Central memory CD4-positive, alpha-beta T cell (primary cell): ENCODE results near the gene ACOXL.

Experiments
- DNase-seq: peaks from one replicate; pipeline ENCODE4 v3.0.0; 2022

Gene ACOXL

DNA sequence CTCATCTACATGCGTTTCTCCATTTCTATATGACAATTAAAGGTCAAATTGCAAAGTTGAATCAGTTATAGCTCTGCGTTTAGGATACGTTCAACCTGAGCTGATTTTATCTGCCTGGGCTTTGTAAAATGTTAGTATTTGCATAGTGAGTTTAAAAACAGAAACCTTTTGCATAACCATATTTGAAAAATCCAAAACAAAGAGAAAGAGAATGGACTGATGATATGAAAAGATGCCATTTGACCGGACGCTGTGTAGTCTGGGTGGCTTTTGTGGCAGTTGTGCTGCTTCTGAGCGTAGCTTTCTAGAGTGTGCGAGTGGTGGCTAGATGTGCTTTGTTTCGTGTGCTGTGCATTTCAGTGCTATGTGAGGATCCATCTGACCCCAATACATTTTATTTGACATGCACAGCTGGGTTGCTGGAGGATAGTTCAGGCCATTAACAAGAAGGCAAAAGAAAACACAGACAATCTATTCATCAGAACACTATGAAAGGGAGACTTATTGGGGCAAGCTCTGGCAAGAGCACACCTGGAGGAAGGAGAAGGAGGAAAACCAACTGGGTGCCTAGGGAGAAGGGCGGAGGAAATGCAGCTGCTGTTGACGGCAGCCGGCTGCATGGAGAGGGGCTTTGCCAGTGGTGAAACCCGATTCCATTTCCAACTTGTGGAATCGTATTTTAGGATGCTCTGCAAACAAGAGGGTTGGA is 126.8 kb downstream of the ACOXL start:
- no peak for DNase-seq

DNA sequence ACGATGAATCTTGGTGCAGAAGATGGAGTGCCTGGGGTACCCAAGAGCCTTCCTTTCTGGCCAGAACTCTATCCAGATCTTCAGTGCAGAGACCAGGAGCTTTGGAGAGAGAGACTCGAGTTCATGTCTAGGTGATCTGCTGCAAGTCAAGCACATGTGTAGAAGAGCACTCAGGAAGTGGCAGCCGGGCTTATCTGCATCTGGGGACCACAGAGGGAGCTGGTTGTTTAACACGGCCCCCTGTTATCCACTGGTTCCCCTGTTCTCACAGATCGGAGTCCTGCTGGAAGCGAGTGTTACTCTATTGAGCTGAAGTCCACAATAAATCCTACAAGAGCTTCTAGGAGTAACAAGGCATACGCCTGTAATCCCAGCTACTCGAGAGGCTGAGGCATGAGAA is 128.3 kb downstream of the ACOXL start:
- no peak for DNase-seq

DNA sequence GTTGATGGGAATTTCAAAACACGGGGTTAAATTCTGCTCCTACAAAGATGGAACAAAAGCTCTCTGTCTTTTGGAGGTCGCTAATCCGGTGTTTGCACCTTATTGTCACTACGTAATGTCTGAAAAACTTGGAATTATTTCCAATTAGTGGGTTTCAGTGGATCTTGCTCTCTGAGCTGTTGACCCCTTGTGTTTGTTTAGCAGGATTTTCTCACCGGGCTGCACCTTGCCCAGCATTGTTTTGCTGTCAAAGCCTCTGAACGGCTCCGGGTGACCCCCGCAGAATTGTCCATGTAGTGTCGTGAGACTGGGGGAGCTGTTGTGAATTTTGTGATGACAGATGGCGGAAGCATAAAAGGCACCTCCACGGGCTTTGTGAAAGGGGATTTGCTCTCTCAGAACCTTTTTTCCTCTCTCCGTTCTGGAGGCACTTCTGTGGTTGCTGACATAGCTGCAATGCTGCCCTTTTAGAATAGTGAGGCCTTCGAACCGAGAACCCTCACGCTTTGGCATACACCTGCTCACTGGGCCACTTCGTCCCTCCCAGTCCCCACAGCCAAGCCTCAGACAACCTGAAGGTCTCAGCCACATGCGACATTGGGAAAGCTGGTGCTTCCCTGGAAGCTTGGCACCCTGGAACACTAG is 129.4 kb downstream of the ACOXL start:
- no peak for DNase-seq

DNA sequence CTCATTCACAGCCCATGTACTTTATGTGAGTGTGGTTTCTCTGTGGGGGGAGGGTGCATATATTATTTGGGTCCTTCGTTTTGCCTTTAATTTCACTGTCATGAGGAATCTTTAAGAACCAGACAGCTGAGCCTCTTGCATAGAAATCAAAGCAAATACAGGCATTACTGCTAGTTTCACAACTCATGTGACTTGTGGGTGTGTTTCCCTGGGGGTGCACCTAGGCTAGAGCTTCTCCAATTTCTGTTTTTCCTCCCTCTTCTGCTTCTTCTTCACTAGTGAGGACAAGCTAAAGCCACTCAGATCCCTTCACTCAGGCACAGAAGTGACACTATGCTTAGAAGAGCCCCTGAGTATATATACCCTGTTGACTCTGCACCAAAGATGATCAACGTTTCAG is 131.4 kb downstream of the ACOXL start:
- DNase-seq: no peak

DNA sequence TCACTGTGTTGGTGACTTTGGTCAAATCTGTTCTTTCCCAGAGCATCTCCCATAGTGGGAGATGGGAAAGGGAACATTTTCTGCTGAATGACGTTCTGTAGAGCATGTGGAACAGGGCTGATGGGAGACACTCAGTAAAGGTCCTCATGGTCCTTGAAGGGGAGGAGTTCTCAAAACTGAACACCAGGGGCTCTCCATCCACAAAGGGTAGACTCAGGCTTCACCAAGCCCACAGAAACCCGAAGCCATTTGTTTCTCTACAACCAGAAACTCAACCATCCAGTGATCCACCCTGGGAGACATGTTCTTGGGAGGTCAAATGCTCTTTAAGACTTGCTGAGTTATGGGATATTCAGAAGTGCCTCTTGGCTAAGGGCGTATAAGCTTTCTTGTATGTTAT is 131.8 kb downstream of the ACOXL start:
- no peak for DNase-seq

DNA sequence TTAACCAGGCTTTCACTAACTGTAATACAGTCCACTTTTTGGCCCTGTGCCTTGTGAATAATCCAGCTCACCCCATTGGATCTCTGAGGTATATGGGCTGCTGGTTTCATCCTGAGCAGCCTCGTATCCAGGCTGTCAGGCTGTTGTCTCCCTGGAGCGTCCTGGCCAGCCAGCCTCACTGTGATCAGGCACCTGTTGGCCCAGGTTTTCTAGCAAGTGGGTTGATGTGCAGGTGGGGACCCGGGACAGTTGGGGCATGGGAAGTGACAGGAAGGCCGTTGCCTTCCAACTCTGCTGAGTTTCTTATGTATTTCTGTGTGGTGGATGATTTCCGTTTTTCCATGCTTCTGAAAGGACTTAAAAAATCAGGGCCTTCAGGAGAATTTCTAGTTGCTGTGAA is 132.4 kb downstream of the ACOXL start:
- DNase-seq: no peak

DNA sequence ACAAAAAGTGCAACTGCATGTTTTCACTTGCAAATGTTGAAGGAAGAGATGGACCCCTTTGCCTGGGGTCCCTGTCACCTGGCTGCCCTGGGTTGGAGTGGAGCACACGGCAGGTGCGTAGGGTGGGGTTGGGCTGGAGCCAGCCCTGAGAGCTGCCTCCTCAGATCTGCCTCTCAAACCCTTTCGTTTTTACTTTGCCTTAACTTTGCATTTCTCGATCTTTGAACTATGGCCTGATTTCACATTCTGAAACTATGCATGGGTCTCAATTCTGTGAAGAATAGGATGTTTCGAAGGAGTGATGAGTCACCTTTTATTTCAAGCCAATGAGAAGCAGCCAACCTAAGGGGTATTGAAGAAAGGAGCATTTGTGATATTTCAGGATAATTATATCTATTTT is 132.8 kb downstream of the ACOXL start:
- no peak for DNase-seq

DNA sequence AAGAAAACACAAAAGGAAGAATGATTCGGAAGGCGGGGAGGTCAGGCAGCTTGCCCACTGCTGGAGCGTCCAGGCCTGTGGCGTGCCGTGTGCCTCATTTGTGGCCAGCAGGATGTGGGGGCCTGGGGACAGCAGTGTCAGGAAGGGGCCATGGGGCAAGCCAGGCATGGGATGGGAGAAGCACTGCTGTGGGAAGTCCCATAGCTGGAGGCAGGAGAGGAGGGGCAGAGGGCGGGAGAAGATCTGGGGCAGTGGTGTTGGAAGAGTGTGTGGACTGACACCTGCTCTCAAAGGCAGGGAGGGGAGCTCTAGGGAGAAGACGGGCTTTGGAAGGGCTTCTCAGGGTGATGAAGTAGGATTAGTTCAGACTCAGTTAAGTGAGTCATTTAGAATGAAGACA is 133.7 kb downstream of the ACOXL start:
- DNase-seq: no peak

DNA sequence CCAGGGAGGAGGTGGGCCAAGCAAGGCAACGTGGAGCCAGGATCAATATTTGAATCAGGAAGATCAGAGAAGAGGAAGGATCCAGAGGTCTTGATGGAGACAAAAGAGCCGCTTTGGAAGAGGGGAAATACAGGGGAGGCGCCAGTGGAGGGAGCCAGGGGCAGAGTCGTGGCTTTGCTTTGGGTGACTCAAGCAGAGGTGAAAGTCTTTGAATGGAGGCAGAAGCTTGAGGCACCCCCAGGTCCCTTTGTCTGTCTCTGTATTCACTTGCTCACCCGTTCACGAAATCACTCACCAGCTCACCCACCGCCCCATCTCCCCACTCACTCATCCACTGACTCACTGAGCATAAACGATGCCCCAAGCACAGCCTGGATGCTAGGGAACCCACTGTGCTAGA is 134.1 kb downstream of the ACOXL start:
- DNase-seq: no peak

DNA sequence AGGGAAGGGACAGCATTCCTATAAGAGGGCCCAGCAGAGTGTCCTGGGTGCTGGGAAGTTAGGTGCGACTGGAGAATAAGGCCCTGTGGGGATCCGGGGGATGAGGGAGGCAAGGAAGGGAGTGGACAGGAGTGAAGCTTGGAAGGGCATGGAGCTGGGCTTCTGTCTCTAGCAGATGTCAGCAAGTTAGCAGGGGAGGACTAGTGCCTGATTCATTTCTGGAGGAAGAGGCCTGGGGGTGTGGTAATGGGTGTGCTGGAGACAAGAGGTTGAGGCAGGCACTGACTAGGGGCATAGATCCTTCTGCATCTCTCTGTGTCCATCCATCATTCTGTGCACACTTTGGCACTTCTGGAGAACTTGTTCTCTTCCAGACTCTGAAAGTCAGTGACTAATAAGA is 134.7 kb downstream of the ACOXL start:
- no peak for DNase-seq

DNA sequence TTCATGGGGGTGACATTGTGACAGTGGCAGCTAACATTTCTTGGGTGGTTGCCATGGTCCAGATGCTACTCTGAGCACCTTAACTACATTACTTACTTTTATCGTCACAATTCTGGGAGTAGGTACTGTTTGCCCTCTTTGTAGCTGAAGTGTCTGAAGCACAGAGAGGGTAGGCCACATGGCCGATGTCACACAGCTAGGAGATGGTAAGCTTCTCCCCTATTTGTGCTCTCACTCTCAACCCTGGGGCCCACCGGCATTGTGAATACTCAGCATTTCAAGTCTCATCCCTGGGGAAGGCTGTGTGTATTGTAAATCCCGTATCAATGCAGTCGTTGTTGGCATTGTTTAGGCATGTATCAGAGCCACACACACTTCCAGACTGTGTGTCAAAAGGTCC is 136.6 kb downstream of the ACOXL start:
- no peak for DNase-seq

DNA sequence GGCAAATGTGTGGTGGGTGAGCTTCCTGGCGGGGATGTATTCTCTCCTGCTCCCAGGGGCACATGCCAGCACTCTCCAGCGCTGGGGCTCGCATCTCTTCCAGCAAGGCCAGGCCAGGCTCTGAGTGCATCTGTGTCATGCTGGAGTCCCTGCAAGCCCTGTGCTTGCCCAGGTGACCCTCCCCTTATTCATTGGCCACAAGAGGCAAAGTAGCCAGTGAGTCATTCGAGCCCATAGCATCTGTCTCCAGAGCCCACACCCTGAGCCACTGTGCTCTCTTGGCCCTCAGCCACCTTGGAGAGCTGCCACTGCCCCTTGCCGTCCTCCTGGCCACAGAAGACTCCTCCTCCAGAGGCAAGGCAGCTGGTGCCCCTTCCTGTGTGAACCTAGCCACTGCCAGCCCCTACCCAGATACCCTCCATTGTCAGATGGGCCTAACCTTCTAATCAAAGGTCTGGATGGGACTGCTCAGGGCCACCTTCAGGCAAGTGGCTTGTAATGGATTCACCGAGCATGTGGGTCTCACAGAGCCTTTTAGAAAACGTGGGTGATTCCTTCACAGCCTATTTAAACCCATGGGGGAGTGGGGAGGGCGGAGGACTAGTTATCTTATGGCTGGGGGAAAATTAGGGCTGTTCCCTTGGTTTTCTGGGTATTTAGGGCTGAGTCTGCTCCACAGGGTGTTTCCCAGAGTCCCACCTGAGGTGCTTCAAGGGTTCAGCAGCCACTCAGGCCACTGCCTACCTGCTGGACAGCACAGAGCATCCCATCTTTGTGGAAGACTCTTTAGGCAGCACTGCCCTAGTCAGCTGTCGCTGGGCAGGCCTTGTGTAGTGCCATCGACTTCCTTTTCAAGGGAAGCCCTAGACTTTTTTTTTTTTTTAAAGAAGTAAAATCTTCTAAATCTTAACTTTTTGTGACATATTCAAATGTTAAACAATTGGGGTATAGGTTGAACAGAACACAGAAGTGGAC is 137.4 kb downstream of the ACOXL start:
- DNase-seq: no peak

DNA sequence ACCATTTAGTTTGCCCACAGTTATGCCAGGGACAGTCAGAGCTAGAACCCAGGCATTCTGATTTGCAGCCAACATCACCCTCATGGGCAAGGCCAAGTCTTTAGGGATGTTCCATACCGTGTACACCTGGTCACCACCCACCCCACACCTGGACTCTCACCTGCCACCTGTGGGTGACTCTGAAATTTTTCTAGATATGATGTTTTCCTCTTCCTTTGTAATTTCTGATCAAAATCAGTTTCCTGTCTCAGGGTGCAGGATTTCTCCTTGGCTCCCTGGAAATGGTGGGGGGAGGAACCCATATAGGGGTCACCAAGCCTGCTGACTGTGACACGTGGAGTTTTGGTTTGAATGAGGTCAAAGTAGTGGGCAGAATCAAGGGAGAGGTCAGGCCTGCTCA is 138.2 kb downstream of the ACOXL start:
- DNase-seq: no peak

DNA sequence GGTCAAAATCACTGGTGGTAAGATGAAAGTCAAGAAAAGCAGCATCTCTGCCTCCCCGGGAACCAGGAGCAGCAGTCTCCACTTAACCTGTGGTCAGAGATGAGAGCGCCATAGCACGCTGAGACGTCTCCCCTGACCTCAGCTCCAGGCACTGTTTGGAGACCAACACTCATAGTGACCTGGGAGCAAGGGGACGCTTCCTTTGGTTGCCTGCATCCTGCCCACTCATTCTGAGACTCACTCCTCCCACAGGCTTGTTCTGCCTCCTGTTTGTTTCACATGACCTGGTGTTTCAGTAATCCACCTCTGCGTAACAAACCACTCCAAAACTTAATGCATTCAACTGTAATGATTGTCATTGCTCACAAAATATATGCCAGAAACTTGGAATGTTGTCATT is 139.3 kb downstream of the ACOXL start:
- no peak for DNase-seq

DNA sequence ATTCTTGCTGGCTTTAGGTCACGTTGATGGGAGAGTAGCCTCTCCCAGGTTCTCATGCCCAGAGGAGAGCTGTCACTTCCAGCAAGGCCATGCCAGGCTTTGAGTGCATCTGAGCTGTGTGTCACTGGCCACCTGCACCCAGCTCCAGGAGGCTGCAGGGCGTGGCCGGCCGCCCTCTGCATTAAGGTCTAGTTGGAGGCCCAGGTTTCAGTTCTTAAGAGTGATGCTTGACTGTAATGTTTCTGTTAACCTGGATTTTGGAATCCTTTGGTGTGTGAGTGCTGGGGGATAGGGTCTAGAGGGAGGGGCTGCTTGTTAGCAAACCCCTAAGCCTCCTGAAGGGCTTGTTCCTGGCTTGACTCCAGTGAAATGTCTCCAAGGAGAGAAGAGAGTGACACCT is 140.1 kb downstream of the ACOXL start:
- DNase-seq: no peak

DNA sequence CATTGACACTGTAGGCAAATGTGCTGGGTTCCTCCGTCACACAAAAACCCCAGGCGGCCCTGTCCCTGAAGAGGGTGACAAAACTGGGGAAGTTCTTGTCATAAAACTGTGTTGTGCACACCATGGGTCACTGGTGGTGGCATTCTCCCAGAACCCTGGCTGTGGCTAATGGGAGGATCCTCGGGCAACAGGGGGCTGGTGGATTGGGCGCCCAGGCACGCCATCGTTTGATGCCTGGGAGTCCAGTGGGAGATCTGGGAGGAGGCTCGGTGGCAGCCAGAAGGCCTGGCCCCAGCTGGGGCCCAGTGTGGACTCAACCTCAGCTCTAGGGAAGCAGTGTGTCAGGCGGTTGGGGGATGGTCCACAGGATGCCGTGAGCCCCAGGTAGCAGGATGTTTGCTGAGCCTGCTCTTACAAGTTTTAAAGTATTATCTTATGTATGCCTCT is 140.7 kb downstream of the ACOXL start:
- DNase-seq: no peak

DNA sequence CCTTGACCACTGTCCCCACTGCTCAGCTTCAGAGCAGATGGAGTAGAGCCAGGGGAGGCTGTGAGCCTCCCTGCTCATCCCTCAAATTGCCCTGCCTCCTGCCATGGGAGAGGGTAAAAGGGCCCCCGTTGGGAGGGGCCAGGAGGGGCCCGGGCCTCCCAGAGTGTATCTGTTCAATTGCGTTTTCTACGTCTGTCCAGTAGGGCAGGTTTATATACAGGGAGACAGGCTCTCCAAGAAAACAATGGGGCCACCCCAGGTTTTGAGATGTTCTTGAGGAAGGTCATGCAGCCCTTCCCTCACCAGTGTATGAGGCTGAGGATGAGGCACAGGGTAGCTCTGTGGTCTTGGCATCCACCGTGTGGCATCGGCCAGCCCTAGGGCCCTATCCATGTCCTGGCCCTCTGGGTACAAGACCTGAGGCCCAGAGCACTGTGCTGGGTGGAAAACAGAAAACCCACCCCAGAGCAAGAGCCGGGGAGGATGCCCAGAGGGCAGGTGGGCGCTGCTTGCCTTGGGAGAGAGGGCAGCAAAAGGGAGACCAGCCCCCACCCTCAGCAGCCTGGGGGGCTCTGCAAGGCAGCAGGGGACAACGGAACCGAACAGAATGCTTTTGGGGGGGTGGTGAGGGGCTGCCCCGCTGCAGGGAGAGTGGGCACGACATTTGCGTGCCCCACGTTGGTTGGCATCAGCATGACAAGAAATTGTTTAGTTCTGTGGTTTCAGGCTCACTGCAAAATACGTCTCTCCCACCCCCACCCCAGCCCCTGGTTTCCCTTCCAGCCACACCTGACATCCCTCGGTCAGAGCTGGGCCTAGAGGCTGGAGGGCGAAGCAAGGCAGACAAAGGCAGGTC is 141.5 kb downstream of the ACOXL start:
- no peak for DNase-seq

DNA sequence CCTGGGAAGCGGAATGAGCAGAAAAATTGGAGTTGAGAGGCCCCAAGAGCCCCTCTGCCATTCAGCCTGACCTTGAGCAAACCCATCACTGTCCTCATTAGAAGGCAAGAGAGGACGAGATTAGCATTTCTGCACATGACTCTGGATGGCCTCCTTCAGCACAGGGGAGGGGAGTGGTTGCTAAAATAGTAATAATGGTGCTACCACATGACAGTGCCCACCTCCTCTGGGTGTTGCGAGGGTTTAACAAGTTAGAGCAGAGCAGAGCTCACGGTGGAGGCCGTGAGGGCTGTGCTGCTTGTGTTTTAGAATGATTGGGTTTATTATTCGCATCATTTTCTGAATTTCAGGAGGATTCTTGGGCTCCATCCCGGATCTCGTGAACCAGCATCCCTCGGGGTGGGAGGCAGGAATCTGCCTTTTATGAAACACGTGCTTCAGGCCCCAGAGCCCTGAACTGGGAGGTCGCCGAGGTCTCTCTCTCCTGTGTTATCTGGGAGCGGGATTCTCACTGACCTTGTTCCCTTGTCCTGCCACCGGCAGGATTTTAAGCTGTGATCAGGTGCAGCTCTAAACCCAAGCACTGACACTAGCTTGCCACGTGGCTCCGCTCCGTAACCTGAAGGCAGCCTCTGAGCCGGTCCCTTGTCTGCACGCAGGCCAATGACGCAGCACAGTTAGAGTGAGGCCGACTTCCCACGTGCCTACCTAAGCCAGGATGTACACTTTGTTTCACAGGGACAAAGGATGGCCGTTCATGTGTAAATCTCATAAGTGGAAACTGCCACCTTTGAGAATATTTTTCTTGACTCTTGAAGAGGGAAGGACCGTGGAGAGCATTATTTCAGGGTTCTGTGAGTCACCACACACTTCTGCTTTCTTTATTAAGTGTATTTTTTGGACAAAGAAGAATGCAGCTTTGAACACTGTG is 142.3 kb downstream of the ACOXL start:
- no peak for DNase-seq

DNA sequence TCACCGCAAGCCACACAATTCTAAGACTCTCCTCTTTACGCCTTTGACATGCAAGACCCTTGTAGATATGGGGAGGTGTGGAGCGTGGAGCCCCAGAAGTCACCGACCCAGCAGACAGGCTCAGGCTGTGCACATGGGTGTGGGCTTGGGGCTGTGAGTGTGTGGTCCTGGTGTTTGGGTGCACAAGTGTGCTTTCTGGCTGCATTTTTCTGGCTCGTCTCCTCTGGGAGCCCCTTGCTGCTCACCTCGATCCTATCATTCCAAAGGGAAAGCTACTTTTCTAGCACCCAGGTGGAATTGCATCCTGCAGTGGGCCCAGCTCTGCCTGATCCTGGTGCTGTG is 143.0 kb downstream of the ACOXL start:
- DNase-seq: no peak

DNA sequence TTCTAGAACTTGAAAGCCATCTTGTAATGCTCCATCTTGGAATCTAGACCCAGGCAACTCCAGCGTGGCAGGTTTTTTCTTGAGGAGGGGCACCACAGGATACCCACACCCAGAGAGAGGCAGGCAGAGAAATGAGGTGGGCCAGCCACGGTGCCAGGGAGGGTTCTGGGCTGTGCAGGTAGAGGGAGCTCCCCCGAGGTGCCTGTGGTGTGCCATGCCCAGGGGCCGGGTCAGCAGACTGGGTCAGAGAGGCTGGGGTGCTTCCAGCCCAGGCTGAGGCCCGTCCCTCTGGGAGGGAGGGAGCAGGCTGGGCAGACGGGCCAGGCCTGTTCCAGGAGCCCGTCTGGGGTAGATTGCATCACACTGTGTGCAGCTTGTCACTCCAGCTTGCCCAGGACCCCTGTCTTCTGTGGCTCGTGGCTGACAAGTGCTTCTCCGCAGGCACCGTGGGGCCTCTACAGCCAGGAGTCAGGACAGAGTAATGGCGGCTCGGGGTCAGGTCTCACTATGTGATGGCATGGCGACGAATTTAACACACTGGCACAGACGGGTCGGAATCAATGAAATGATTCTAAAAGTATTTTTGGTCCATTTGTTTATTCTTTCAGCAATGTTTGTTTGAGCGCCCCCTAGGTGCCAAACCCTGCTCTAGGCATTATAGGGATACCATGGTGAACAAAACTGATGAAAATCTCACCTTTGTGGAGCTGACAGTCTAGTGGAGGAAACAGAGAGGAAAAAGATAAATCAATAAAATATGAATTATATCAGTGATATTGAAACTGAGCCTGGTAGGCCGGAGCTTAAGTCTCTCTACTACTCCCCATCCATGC is 144.0 kb downstream of the ACOXL start:
- no peak for DNase-seq
